ENCODE data around the gene NDUFB6. TPM values are rescaled to one million over a fixed set of nuclear protein-coding genes. Genes with fewer than 3 reads are reported as not detected.

Gene NDUFB6
- total RNA-seq, 1 donor from 2014 or later, result 38.4 TPM

GRCh38 chr9:32577316-32577715, 4.4 kb upstream of the NDUFB6 start:
- Mint-ChIP-seq H3K9me3 (no peaks in the 10 kb centered on the region), H3K27ac (no peak overlapping the region), H3K4me1 (peaks cover 11% of the 10 kb centered on the region), H3K27me3 (ENCODE audit: low read depth) (peaks cover 31% of the 10 kb centered on the region), H3K36me3 (no peaks in the 10 kb centered on the region), H3K4me3 (no peak overlapping the region)
- no peak for TF ChIP-seq CTCF (IDR thresholded peaks at IDR 0.05; ENCODE audit: unreplicated experiment)
- DNase-seq (ENCODE audit: low spot score in 2 of 2, unreplicated experiment in 2 of 2), result no peak

- Mint-ChIP-seq H3K9me3 (no peaks in the 10 kb centered on the region), H3K27me3 (ENCODE audit: low read depth) (peaks cover 27% of the 10 kb centered on the region), H3K4me1 (peaks cover 17% of the 10 kb centered on the region), H3K27ac (no peak overlapping the region), H3K4me3 (no peak overlapping the region), H3K36me3 (peaks cover 4% of the 10 kb centered on the region)
- DNase-seq (ENCODE audit: low spot score in 2 of 2, unreplicated experiment in 2 of 2), result no peak
- TF ChIP-seq CTCF (IDR thresholded peaks at IDR 0.05; ENCODE audit: unreplicated experiment), result no peak
Observed at GRCh38 chr9:32574858-32575257, 1.9 kb upstream of the NDUFB6 start.

DNA sequence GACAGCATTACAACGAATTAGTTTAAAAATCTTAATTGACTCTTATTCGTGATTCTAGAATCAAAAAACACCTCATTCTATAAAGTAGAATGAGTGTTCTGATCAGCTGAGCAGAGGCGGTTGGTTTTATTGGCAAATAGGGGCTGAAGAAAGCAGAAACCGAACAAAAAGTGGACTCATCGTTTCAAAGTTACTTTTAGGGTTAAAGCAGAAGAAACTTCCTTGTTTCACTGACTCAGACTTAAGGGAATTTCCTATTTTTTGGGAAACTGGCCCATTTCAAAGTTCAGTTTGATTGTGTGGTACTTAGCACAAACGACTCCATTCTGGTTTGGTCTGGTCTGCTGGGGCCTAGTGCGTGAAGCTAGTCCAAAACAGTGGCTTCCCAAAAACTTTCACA, 862 bp upstream of the NDUFB6 start:
- Mint-ChIP-seq H3K4me1 (peaks cover 17% of the 10 kb centered on the region), H3K27me3 (ENCODE audit: low read depth) (peaks cover 20% of the 10 kb centered on the region)

DNA sequence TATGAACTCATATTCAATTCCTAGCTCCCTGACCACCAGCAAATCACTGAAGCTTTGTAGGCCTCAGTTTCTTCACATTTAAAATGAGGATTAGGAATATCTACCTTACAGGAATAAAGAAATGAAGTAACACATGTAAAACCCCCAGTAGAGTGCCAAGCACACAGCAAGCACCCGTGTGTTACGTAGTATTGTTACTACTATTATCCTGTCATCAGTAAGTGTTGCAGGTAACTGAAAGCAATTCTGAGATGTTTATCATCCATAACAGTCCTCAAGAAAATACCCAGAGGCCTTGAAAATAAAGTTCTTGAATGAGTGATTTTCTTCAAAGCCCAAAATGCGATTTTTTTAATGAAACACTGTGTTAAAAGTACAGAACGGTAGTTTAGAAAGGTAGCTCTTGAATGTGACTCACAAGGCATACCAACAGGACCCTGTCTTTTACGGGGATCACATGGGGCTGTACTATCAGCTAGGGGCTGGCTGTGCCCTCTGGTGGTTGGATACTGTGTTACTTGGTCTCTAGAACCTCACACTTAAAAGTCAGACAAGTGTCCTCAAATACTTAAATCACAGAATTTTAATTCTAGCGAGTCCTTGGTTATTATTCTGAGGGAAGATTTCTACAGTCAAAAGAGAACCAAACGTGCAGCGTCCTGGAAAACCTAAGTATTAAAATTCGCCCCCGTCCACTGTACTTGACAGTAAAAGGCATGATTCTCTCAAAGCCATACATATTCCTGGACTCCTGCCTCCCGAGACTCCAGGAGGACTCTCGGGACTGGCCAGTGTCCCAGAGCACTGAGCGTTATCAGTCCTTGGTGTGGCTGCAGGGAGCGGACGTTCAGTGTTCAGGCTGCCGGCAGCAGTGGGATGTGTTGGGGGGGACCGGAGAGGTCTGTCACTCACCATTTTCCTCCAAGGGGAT, 725 bp downstream of the NDUFB6 start:
- peak; percentile 59 for TF ChIP-seq CTCF (IDR thresholded peaks at IDR 0.05; ENCODE audit: unreplicated experiment)
- Mint-ChIP-seq H3K4me1 (peaks cover 17% of the 10 kb centered on the region), H3K27me3 (ENCODE audit: low read depth) (peaks cover 8% of the 10 kb centered on the region), H3K9me3 (no peaks in the 10 kb centered on the region), H3K27ac (peak overlapping the region; percentile 98), H3K36me3 (peaks cover 17% of the 10 kb centered on the region), H3K4me3 (peak overlapping the region; percentile 99)
- DNase-seq (ENCODE audit: low spot score in 2 of 2, unreplicated experiment in 2 of 2), result no peak

More for the DNA sequence above, 862 bp upstream of the NDUFB6 start:
- H3K27ac Mint-ChIP-seq, result peak overlapping the region; percentile 98
- peak overlapping the region; percentile 99 for H3K4me3 Mint-ChIP-seq
- peaks cover 7% of the 10 kb centered on the region for H3K36me3 Mint-ChIP-seq
- TF ChIP-seq CTCF (IDR thresholded peaks at IDR 0.05; ENCODE audit: unreplicated experiment), result no peak
- H3K9me3 Mint-ChIP-seq, result no peaks in the 10 kb centered on the region
- DNase-seq (ENCODE audit: low spot score in 2 of 2, unreplicated experiment in 2 of 2), result no peak

DNA sequence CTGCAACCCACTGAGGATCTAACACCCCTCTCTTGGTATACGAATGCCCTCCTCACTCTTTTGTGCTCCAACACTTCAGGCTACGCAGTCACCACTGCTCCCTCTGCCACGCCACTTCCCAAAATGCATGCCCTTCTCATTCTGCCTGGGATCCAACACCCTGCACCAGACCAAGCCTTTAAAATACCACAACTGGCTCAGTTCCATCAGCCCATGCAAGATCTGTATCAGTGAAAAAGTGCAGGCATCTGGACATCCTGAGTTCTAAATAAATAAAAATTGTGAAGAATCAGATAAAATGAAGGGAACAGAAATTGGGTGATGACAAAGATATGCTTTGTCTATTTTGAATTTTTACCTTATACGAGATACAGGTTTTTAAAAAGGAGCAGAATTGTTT, 2.7 kb downstream of the NDUFB6 start:
- H3K4me1 Mint-ChIP-seq, result peaks cover 17% of the 10 kb centered on the region
- no peaks in the 10 kb centered on the region for H3K27me3 Mint-ChIP-seq (ENCODE audit: low read depth)
- H3K27ac Mint-ChIP-seq, result no peak overlapping the region
- no peak for TF ChIP-seq CTCF (IDR thresholded peaks at IDR 0.05; ENCODE audit: unreplicated experiment)
- H3K9me3 Mint-ChIP-seq, result no peaks in the 10 kb centered on the region
- H3K4me3 Mint-ChIP-seq, result no peak overlapping the region
- H3K36me3 Mint-ChIP-seq, result peaks cover 22% of the 10 kb centered on the region
- no peak for DNase-seq (ENCODE audit: low spot score in 2 of 2, unreplicated experiment in 2 of 2)
